GM12875 (cell line): ENCODE results near the gene NCBP1.

Source experiments
- H3K4me3 ChIP-seq: one replicate; pipeline ENCODE4 v1.5.1; 2011; ENCODE audit warnings: low read depth, low read length, control low read depth
- TF ChIP-seq, protein P1 (sequence below): IDR thresholded peaks from 2 replicates; pipeline ENCODE4 v1.5.1; 2011; ENCODE audit warnings: low read depth, mild to moderate bottlenecking, control low read depth, inconsistent platforms, low read length, moderate library complexity, borderline replicate concordance; ENCODE audit not compliant: insufficient read depth

The NCBP1 gene

GRCh38 chr9:97629156-97629555 lies 4.5 kb upstream of the NCBP1 start:
- H3K4me3 ChIP-seq: no peak overlapping the region
- TF ChIP-seq, protein P1, sequence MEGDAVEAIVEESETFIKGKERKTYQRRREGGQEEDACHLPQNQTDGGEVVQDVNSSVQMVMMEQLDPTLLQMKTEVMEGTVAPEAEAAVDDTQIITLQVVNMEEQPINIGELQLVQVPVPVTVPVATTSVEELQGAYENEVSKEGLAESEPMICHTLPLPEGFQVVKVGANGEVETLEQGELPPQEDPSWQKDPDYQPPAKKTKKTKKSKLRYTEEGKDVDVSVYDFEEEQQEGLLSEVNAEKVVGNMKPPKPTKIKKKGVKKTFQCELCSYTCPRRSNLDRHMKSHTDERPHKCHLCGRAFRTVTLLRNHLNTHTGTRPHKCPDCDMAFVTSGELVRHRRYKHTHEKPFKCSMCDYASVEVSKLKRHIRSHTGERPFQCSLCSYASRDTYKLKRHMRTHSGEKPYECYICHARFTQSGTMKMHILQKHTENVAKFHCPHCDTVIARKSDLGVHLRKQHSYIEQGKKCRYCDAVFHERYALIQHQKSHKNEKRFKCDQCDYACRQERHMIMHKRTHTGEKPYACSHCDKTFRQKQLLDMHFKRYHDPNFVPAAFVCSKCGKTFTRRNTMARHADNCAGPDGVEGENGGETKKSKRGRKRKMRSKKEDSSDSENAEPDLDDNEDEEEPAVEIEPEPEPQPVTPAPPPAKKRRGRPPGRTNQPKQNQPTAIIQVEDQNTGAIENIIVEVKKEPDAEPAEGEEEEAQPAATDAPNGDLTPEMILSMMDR: no peak

DNA sequence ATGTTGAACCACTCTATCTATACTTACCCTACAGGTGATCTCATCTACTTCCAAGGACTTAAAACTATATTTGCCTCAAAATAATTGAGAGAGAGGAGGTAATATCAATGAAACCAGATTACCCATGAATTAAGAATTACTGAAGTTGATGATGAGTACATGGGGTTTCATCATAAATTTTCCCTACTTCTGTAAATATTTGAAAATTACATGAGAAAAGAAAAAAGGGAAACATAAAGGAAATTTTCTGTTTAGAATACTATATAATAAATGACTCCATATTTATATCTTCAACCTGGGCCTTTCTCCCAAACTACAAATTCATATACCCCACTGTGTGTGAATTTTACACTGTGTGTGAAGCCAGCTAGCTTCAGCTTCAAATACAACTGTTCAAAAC lies 3.0 kb upstream of the NCBP1 start:
- TF ChIP-seq, protein P1: no peak
- no peak overlapping the region for H3K4me3 ChIP-seq

DNA sequence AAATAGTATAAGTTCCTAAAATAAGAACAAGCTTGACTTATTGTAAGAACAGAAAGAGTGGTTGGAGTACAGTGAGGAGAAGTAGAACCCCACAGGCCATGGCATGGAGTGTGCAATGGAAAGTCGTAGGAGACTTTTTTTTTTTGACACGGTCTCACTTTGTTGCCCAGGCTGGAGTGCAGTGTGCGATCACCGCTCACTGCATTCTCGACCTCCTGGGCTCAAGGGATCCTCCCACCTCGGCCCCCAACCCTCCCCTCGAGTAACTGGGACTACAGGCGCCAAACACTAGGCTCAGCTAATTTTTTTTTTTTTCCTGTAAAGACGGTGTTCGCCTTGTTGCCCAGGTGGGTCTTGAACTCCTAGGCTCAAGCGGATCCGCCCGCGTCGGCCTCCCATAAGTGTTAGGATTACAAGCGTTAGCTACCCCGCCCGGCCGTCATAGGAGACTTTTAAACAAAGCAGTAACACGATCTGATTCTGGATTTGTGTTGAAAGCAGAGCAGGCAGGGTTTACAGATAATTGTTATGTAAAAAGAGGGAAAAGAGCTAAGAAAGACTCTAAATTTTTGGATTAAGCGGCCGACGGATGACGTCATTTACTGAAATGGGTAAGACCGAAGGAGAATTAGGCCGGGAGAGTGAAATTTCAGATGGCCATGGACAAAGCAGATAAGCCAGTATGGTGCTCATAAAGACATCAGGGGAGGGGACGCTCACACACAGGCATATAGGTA lies 1.2 kb upstream of the NCBP1 start:
- TF ChIP-seq, protein P1: no peak
- H3K4me3 ChIP-seq: peak overlapping the region; percentile 95

DNA sequence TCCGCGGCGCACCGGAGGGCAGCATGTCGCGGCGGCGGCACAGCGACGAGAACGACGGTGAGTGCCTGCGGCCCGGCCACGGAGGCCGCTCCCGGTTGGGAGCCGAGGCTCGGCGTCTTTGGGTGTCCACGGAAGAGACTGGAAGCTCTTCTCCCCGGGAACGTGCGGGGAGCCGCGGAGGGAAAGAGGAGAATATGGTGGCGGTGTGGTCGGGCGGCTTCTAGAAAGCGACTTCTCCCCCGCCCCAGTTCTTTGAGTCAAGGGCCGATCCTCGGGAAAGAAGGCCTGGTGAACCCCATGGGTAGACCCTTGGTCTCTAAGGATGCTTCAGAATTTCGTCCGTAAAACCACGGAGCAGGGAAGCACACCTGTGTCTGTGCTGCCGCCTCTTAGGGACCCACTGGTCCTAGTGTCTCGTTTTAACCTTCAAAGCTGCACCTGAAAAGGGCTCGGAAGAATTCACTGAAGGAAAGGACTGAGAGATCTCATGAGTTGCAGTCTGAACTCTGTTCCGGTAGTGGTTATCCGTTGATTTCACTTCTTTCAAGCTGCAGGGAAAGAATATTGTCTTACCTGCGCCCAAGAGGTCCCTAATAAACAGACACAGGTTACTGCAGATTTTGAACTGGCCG lies 354 bp downstream of the NCBP1 start:
- TF ChIP-seq, protein P1: no peak
- peak overlapping the region; percentile 95 for H3K4me3 ChIP-seq

DNA sequence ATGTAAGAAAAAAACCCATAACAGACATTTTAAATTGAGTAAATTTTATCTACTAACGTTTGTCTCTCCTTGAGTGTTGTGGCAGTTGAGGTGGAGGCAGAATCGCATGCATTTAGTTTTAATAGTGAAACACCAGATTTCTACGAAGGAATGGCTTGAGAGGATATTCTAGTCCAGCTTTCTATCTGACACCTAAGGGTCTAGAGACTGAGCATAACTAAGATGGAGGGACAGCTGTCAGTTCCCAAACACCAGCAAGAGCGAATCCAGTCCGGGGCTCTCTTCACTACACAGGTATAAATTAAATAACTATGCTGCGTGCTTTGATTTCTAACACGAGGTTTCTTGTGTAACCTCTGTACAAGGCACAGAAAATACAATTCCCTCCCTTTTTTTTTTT lies 1.4 kb downstream of the NCBP1 start:
- TF ChIP-seq, protein P1: no peak
- peak overlapping the region; percentile 95 for H3K4me3 ChIP-seq

GRCh38 chr9:97636903-97637302 lies 3.3 kb downstream of the NCBP1 start:
- TF ChIP-seq, protein P1: no peak
- no peak overlapping the region for H3K4me3 ChIP-seq

- TF ChIP-seq, protein P1: peak; percentile 19; the same call in 1 of the 2 replicates
Observed at GRCh38 chr9:97638666-97639065, 5.0 kb downstream of the NCBP1 start.

More at GRCh38 chr9:97638666-97639065, 5.0 kb downstream of the NCBP1 start:
- H3K4me3 ChIP-seq: no peak overlapping the region
